ENCODE measurements around the gene HLCS.
A peak's percentile ranks its signal among the peaks of the same experiment; 100 is the strongest.

Gene HLCS

GRCh38 chr21:37009740-37010341 is 43.4 kb upstream of the HLCS start:
- H3K9me3 ChIP-seq (ENCODE audit: control insufficient read depth, insufficient read depth, low read depth, low read length), result no peaks in the 10 kb centered on the region
- no peaks in the 10 kb centered on the region; the same call in 1 of the 2 replicates for H3K4me1 ChIP-seq (ENCODE audit: control insufficient read depth, insufficient read depth, low read length)
- H3K4me3 ChIP-seq (ENCODE audit: low read depth, low read length), result peak overlapping the region; percentile 28
- no peak overlapping the region for H3K27ac ChIP-seq (ENCODE audit: extremely low read depth, low read depth, low read length)
- ChIA-PET CTCF (interaction anchor here (0.5 to 3.0 kb wide), 29 partner anchors 9 to 633 kb away, joined by 3 to 30 read pairs (median 4); partner anchors contain the start of genes HLCS and PIGP), POLR2A (interaction anchor here (0.5 to 1.2 kb wide), 8 partner anchors 11 to 357 kb away, joined by 3 to 9 read pairs (median 4); partner anchors contain the start of gene DYRK1A)
- no peaks in the 10 kb centered on the region for H3K36me3 ChIP-seq (ENCODE audit: control insufficient read depth in 2 of 2, insufficient read depth in 1 of 2, low read length in 2 of 2)
- no peak for TF ChIP-seq KLF7 (tag by site-specific recombination; IDR thresholded peaks at IDR 0.05; ENCODE audit: borderline replicate concordance)
- peak; percentile 60; the same call in 1 of the 2 replicates for TF ChIP-seq ZNF423 (tag by site-specific recombination; IDR thresholded peaks at IDR 0.05)
- peak; percentile 63; the same call in 1 of the 2 replicates for TF ChIP-seq TRIM28 (IDR thresholded peaks at IDR 0.05; ENCODE audit: borderline replicate concordance, low read length)
- TF ChIP-seq, protein P1, sequence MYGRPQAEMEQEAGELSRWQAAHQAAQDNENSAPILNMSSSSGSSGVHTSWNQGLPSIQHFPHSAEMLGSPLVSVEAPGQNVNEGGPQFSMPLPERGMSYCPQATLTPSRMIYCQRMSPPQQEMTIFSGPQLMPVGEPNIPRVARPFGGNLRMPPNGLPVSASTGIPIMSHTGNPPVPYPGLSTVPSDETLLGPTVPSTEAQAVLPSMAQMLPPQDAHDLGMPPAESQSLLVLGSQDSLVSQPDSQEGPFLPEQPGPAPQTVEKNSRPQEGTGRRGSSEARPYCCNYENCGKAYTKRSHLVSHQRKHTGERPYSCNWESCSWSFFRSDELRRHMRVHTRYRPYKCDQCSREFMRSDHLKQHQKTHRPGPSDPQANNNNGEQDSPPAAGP (tag by site-specific recombination; IDR thresholded peaks at IDR 0.05), result 0 out of 2 replicates have a peak, but pooled peaks have one; percentile 19
- peak; percentile 61; the same call in 1 of the 2 replicates for TF ChIP-seq ZEB2 (tag by site-specific recombination; IDR thresholded peaks at IDR 0.05)
- peak; percentile 70; the same call in 1 of the 2 replicates for TF ChIP-seq ZXDB (tag by site-specific recombination; IDR thresholded peaks at IDR 0.05)
- no peak for TF ChIP-seq ZNF660 (tag by site-specific recombination; IDR thresholded peaks at IDR 0.05)
- no peak for TF ChIP-seq ZNF488 (tag by site-specific recombination; IDR thresholded peaks at IDR 0.05)
- TF ChIP-seq KLF16 (tag by site-specific recombination; IDR thresholded peaks at IDR 0.05), result peak; percentile 49
- TF ChIP-seq ZNF24 (tag by site-specific recombination; IDR thresholded peaks at IDR 0.05), result peak; percentile 58; the same call in 1 of the 2 replicates
- TF ChIP-seq, protein P2, sequence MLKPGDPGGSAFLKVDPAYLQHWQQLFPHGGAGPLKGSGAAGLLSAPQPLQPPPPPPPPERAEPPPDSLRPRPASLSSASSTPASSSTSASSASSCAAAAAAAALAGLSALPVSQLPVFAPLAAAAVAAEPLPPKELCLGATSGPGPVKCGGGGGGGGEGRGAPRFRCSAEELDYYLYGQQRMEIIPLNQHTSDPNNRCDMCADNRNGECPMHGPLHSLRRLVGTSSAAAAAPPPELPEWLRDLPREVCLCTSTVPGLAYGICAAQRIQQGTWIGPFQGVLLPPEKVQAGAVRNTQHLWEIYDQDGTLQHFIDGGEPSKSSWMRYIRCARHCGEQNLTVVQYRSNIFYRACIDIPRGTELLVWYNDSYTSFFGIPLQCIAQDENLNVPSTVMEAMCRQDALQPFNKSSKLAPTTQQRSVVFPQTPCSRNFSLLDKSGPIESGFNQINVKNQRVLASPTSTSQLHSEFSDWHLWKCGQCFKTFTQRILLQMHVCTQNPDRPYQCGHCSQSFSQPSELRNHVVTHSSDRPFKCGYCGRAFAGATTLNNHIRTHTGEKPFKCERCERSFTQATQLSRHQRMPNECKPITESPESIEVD (tag by site-specific recombination; IDR thresholded peaks at IDR 0.05), result no peak; the same call in 1 of the 2 replicates
- peak; percentile 77 for TF ChIP-seq ZSCAN30 (tag by site-specific recombination; IDR thresholded peaks at IDR 0.05)
- no peak for TF ChIP-seq ZNF37A (tag by site-specific recombination; IDR thresholded peaks at IDR 0.05)
- TF ChIP-seq ZNF707 (tag by site-specific recombination; IDR thresholded peaks at IDR 0.05), result no peak
- TF ChIP-seq PRDM10 (tag by site-specific recombination; IDR thresholded peaks at IDR 0.05), result peak; percentile 91
- TF ChIP-seq, protein P3, sequence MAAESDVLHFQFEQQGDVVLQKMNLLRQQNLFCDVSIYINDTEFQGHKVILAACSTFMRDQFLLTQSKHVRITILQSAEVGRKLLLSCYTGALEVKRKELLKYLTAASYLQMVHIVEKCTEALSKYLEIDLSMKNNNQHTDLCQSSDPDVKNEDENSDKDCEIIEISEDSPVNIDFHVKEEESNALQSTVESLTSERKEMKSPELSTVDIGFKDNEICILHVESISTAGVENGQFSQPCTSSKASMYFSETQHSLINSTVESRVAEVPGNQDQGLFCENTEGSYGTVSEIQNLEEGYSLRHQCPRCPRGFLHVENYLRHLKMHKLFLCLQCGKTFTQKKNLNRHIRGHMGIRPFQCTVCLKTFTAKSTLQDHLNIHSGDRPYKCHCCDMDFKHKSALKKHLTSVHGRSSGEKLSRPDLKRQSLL (tag by site-specific recombination; IDR thresholded peaks at IDR 0.05), result peak; percentile 59
- TF ChIP-seq ZBTB11 (tag by site-specific recombination; conservative IDR thresholded peaks at IDR 0.05; ENCODE audit: low read depth), result 0 out of 2 replicates have a peak, but pooled peaks have one; percentile 62
- TF ChIP-seq ZBTB17 (tag by site-specific recombination; IDR thresholded peaks at IDR 0.05), result peak; percentile 98
- TF ChIP-seq ZBTB20 (tag by site-specific recombination; IDR thresholded peaks at IDR 0.05), result peak; percentile 95
- peak; percentile 81 for TF ChIP-seq ZNF184 (tag by site-specific recombination; IDR thresholded peaks at IDR 0.05)
- TF ChIP-seq KLF9 (tag by site-specific recombination; IDR thresholded peaks at IDR 0.05; ENCODE audit: low read depth), result no peak
- peak; percentile 86 for TF ChIP-seq ZNF610 (tag by site-specific recombination; IDR thresholded peaks at IDR 0.05; ENCODE audit: borderline replicate concordance)
- peak; percentile 25; the same call in 1 of the 2 replicates for TF ChIP-seq ZNF394 (tag by site-specific recombination; IDR thresholded peaks at IDR 0.05; ENCODE audit: borderline replicate concordance)
- TF ChIP-seq MYNN (tag by site-specific recombination; IDR thresholded peaks at IDR 0.05; ENCODE audit: borderline replicate concordance), result no peak
